Lower leg skin (tissue), 4 donors: Measurements from ENCODE around the gene SLC30A5. TPM values are rescaled to one million over a fixed set of nuclear protein-coding genes. Genes with fewer than 3 reads are reported as not detected.
A peak's percentile ranks its signal among the peaks of the same experiment; 100 is the strongest.

Source experiments
- DNase-seq, 2 donors: peaks; one replicate each; pipeline ENCODE4 v3.0.0-alpha.2; 2019; ENCODE audit warnings: low spot score in 2 of 2
- H3K4me3 ChIP-seq: fragments of 200-600 bp; sonication (generic); 2 replicates; pipeline ENCODE4 v1.5.1; 2017; ENCODE audit warnings: mild to moderate bottlenecking, low read depth; ENCODE audit not compliant: poor library complexity, severe bottlenecking
- CTCF ChIP-seq, 3 donors: fragments of 450-650 bp; IDR thresholded peaks; one replicate each; pipeline ENCODE4 v1.5.1; 2016; ENCODE audit warnings: antibody characterized with exemption in 3 of 3, mild to moderate bottlenecking in 3 of 3, moderate library complexity in 2 of 3
- POLR2A ChIP-seq, 2 donors: fragments of 450-650 bp; IDR thresholded peaks; one replicate each; pipeline ENCODE4 v1.6.1; 2016 to 2017; ENCODE audit warnings: antibody characterized with exemption in 2 of 2, mild to moderate bottlenecking in 1 of 2, moderate library complexity in 1 of 2
- WGBS, 2 donors: methylation state at CpG; one replicate each; pipeline ENCODE4 v1.1.5; 2018; 5-methylcytosine and 5-hydroxymethylcytosine counted together
- intact Hi-C: fragments of 100-400 bp; cut with DNase I; formaldehyde crosslinking; loops from one replicate; pipeline ENCODE4 v1.15.0; 2023; ENCODE audit warnings: low total_unique reads
- total RNA-seq, 4 donors: library from RNA; depleted of rRNA; stranded (reverse); fragments of >200 nt; gene quantifications; one replicate each; pipeline ENCODE4 v1.1.0, GENCODE V29; 2016

Gene SLC30A5
- total RNA-seq, 4 donors from 2014 or later: 24.5 to 56.8 (median 43.2) TPM

- TF ChIP-seq POLR2A (IDR thresholded peaks at IDR 0.05): no peak
- TF ChIP-seq CTCF (IDR thresholded peaks at IDR 0.05): no peak
- intact Hi-C loops: no loop called here
- no peak overlapping the region for H3K4me3 ChIP-seq
- DNase-seq: peak in 1 of 2 donors; percentile 48
- WGBS, 2 donors: 92 to 93% methylated on average over 16 of the region's 16 CpGs
These were observed 66.8 kb downstream of the SLC30A5 start for GRCh38 chr5:69160651-69161050.

- peak; percentile 96 to 99 for DNase-seq
- peak within 1 kb of the TSS; percentile 61 for H3K4me3 ChIP-seq
- 1 to 3% methylated on average over 31 to 41 of the region's 50 CpGs for WGBS, 2 donors
- intact Hi-C loops: no loop called here
- TF ChIP-seq CTCF (IDR thresholded peaks at IDR 0.05) (no peak), POLR2A (IDR thresholded peaks at IDR 0.05) (no peak)
These were observed 73.1 kb downstream of the SLC30A5 start, which contains the start of gene CCNB1 for GRCh38 chr5:69166686-69167492. Gene CCNB1, plus strand, starts transcription at chr5:69167150. Its CDS starts 113 bp downstream, at chr5:69167263.

- intact Hi-C loops: no loop called here
- 0 to 1% methylated on average over 11 of the region's 11 CpGs for WGBS, 2 donors
These were observed 73.7 kb downstream of the SLC30A5 start for GRCh38 chr5:69167493-69167855.

GRCh38 chr5:69167929-69168328, 74.1 kb downstream of the SLC30A5 start:
- TF ChIP-seq POLR2A (IDR thresholded peaks at IDR 0.05) (no peak), CTCF (IDR thresholded peaks at IDR 0.05) (no peak)
- intact Hi-C loops: no loop called here
- WGBS, 2 donors: 35 to 39% methylated on average over 8 of the region's 8 CpGs

More at GRCh38 chr5:69167493-69167855, 73.7 kb downstream of the SLC30A5 start:
- H3K4me3 ChIP-seq: peak overlapping the region; percentile 61
- no peak for DNase-seq
- TF ChIP-seq POLR2A (IDR thresholded peaks at IDR 0.05) (no peak), CTCF (IDR thresholded peaks at IDR 0.05) (no peak)

GRCh38 chr5:69170495-69170894, 76.7 kb downstream of the SLC30A5 start:
- no peak for TF ChIP-seq CTCF (IDR thresholded peaks at IDR 0.05)
- TF ChIP-seq POLR2A (IDR thresholded peaks at IDR 0.05): no peak
- DNase-seq: no peak
- H3K4me3 ChIP-seq: no peak overlapping the region
- 90 to 100% methylated on average over 1 of the region's 1 CpG for WGBS, 2 donors
- intact Hi-C loops: no loop called here

More at GRCh38 chr5:69167929-69168328, 74.1 kb downstream of the SLC30A5 start:
- DNase-seq: no peak
- no peak overlapping the region for H3K4me3 ChIP-seq
